Large intestine (tissue), 12 donors: ENCODE results near the gene SPTB. TPM values are rescaled to one million over a fixed set of nuclear protein-coding genes. Genes with fewer than 3 reads are reported as not detected.

Source experiments
- DNase-seq, 2 donors: peaks; one replicate each; pipeline versions ENCODE4 v3.0.0 to v3.0.0-alpha.2; 2013
- H3K27ac ChIP-seq: one replicate; pipeline ENCODE4 v1.5.1; 2013; ENCODE audit warnings: low read length
- H3K27me3 ChIP-seq: 2 replicates; pipeline ENCODE4 v1.6.1; 2013; ENCODE audit warnings: low read length; ENCODE audit not compliant: control insufficient read depth, insufficient read depth
- H3K36me3 ChIP-seq: 2 replicates; pipeline ENCODE4 v1.6.1; 2013; ENCODE audit warnings: low read length; ENCODE audit not compliant: control insufficient read depth, insufficient read depth
- H3K4me1 ChIP-seq: one replicate; pipeline ENCODE4 v1.6.1; 2013; ENCODE audit warnings: low read length; ENCODE audit not compliant: control insufficient read depth, insufficient read depth
- H3K4me3 ChIP-seq: one replicate; pipeline ENCODE4 v1.5.1; 2013; ENCODE audit warnings: low read length
- H3K9me3 ChIP-seq: one replicate; pipeline ENCODE4 v1.6.1; 2013; ENCODE audit warnings: mild to moderate bottlenecking, low read depth, low read length, moderate library complexity; ENCODE audit not compliant: control insufficient read depth
- WGBS: methylation state at CpG from one replicate; pipeline ENCODE4 v1.1.5; 2013; ENCODE audit warnings: low lambda C conversion rate; ENCODE audit not compliant: insufficient coverage; 5-methylcytosine and 5-hydroxymethylcytosine counted together
- long read RNA-seq, 11 donors: transcript quantifications; one replicate each; lab custom pipeline, GENCODE V29; 2026
- polyA plus RNA-seq: library from polyadenylated mRNA; unstranded; fragments of 120-200 nt; gene quantifications from one replicate; pipeline ENCODE4 v1.2.1, GENCODE V29; 2013

The SPTB gene
- polyA plus RNA-seq = 2.9 TPM
- long read RNA-seq, donor 1 = 0 reads
- long read RNA-seq, donor 2, partial matches to known transcripts = 8 of 8 reads
- long read RNA-seq, donor 2, other reads (novel, unspliced or antisense) = 0 of 8 reads
- long read RNA-seq, donor 3 = 0 reads
- long read RNA-seq, donor 4 = 0 reads
- long read RNA-seq, donor 5 = 0 reads
- long read RNA-seq, donor 6 = 0 reads
- long read RNA-seq, donor 7, partial matches to known transcripts = 5 of 5 reads
- long read RNA-seq, donor 7, other reads (novel, unspliced or antisense) = 0 of 5 reads
- long read RNA-seq, donor 8, partial matches to known transcripts = 229 of 271 reads
- long read RNA-seq, donor 8, other reads (novel, unspliced or antisense) = 42 of 271 reads
- long read RNA-seq, donor 9 = 0 reads
- long read RNA-seq, donor 10, partial matches to known transcripts = 5 of 5 reads
- long read RNA-seq, donor 10, other reads (novel, unspliced or antisense) = 0 of 5 reads
- long read RNA-seq, donor 11 = 0 reads

GRCh38 chr14:64879635-64880220 lies at the start of gene SPTB:
SPTB (minus strand) TSS chr14:64879907; CDS start chr14:64823094, 56,813 bp downstream.
- Histone ChIP-seq H3K27ac (no peak within 1 kb of the TSS), H3K27me3 (peaks cover 73% of the 10 kb centered on the region), H3K4me3 (peak within 1 kb of the TSS; percentile 48), H3K36me3 (no peaks in the 10 kb centered on the region), H3K9me3 (peaks cover 4% of the 10 kb centered on the region), H3K4me1 (peaks cover 8% of the 10 kb centered on the region)
- peak; percentile 12 to 32 for DNase-seq
- WGBS = no CpG with 5 or more reads among the region's 61 CpGs

GRCh38 chr14:64929014-64929359 lies 49.3 kb upstream of the SPTB start:
- no peak overlapping the region for H3K27ac ChIP-seq
- WGBS = 97% methylated on average over 3 of the region's 3 CpGs
- H3K36me3 ChIP-seq = peaks cover 65% of the 10 kb centered on the region
- H3K4me3 ChIP-seq = no peak overlapping the region
- no peaks in the 10 kb centered on the region for H3K27me3 ChIP-seq
- no peaks in the 10 kb centered on the region for H3K4me1 ChIP-seq
- H3K9me3 ChIP-seq = no peaks in the 10 kb centered on the region
- DNase-seq = no peak

- no peak for DNase-seq
- Histone ChIP-seq H3K27ac (no peak overlapping the region), H3K27me3 (no peaks in the 10 kb centered on the region), H3K9me3 (no peaks in the 10 kb centered on the region), H3K4me3 (no peak overlapping the region), H3K36me3 (peaks cover 65% of the 10 kb centered on the region), H3K4me1 (no peaks in the 10 kb centered on the region)
- WGBS = 66% methylated on average over 2 of the region's 7 CpGs
These were observed 48.7 kb upstream of the SPTB start for GRCh38 chr14:64928239-64929013.

- Histone ChIP-seq H3K27ac (no peak overlapping the region), H3K27me3 (no peaks in the 10 kb centered on the region), H3K4me3 (no peak overlapping the region), H3K36me3 (peaks cover 55% of the 10 kb centered on the region), H3K9me3 (no peaks in the 10 kb centered on the region), H3K4me1 (no peaks in the 10 kb centered on the region)
- DNase-seq = no peak
- 100% methylated on average over 2 of the region's 3 CpGs for WGBS
These were observed 47.3 kb upstream of the SPTB start for GRCh38 chr14:64927031-64927430.

GRCh38 chr14:64926398-64926995 lies 46.8 kb upstream of the SPTB start:
- no peak for DNase-seq
- no peak overlapping the region for H3K4me3 ChIP-seq
- H3K27me3 ChIP-seq = no peaks in the 10 kb centered on the region
- WGBS = no CpG with 5 or more reads among the region's 4 CpGs
- no peak overlapping the region for H3K27ac ChIP-seq
- H3K9me3 ChIP-seq = no peaks in the 10 kb centered on the region
- H3K36me3 ChIP-seq = peaks cover 55% of the 10 kb centered on the region
- H3K4me1 ChIP-seq = no peaks in the 10 kb centered on the region

GRCh38 chr14:64923015-64923414 lies 43.3 kb upstream of the SPTB start:
- Histone ChIP-seq H3K9me3 (no peaks in the 10 kb centered on the region), H3K27ac (no peak overlapping the region), H3K4me1 (no peaks in the 10 kb centered on the region), H3K36me3 (peaks cover 29% of the 10 kb centered on the region), H3K4me3 (no peak overlapping the region), H3K27me3 (no peaks in the 10 kb centered on the region)
- no peak for DNase-seq
- no CpG with 5 or more reads among the region's 3 CpGs for WGBS

- Histone ChIP-seq H3K4me3 (no peak overlapping the region), H3K27me3 (no peaks in the 10 kb centered on the region), H3K9me3 (no peaks in the 10 kb centered on the region), H3K36me3 (peaks cover 14% of the 10 kb centered on the region), H3K4me1 (no peaks in the 10 kb centered on the region), H3K27ac (no peak overlapping the region)
- DNase-seq = no peak
- WGBS = no CpG with 5 or more reads among the region's 2 CpGs
These were observed 40.8 kb upstream of the SPTB start for GRCh38 chr14:64920465-64920864.

- Histone ChIP-seq H3K4me3 (no peak overlapping the region), H3K4me1 (peaks cover 4% of the 10 kb centered on the region), H3K27ac (no peak overlapping the region), H3K36me3 (peaks cover 6% of the 10 kb centered on the region), H3K27me3 (no peaks in the 10 kb centered on the region), H3K9me3 (no peaks in the 10 kb centered on the region)
- no peak for DNase-seq
- WGBS = 94% methylated on average over 2 of the region's 5 CpGs
These were observed 39.9 kb upstream of the SPTB start for GRCh38 chr14:64919618-64920017.

GRCh38 chr14:64919215-64919614 lies 39.5 kb upstream of the SPTB start:
- H3K27me3 ChIP-seq = no peaks in the 10 kb centered on the region
- H3K27ac ChIP-seq = no peak overlapping the region
- DNase-seq = no peak
- peaks cover 4% of the 10 kb centered on the region for H3K4me1 ChIP-seq
- peaks cover 3% of the 10 kb centered on the region for H3K36me3 ChIP-seq
- no peak overlapping the region for H3K4me3 ChIP-seq
- no peaks in the 10 kb centered on the region for H3K9me3 ChIP-seq

- Histone ChIP-seq H3K4me1 (peaks cover 7% of the 10 kb centered on the region), H3K27me3 (no peaks in the 10 kb centered on the region), H3K36me3 (no peaks in the 10 kb centered on the region), H3K4me3 (no peak overlapping the region), H3K9me3 (no peaks in the 10 kb centered on the region), H3K27ac (no peak overlapping the region)
- DNase-seq = no peak
- WGBS = 100% methylated on average over 2 of the region's 4 CpGs
These were observed 38.5 kb upstream of the SPTB start for GRCh38 chr14:64918216-64918615.
